ENCODE data around the gene HTT-AS. TPM values are rescaled to one million over a fixed set of nuclear protein-coding genes. Genes with fewer than 3 reads are reported as not detected.
A peak's percentile ranks its signal among the peaks of the same experiment; 100 is the strongest.

The HTT-AS gene
- not detected in 2 replicates for total RNA-seq

GRCh38 chr4:3074078-3074845 is at the start of gene HTT-AS, which contains the start of gene HTT:
Gene HTT-AS, minus strand, starts transcription at chr4:3074538.
Gene HTT, plus strand, starts transcription at chr4:3074681. Its CDS starts 145 bp downstream, at chr4:3074826.
- no peaks in the 10 kb centered on the region for H3K36me3 ChIP-seq (ENCODE audit: control insufficient read depth, insufficient read depth, low read length)
- FAIRE-seq, result no peak
- peak; percentile 87 for DNase-seq (ENCODE audit: low read depth)
- no peaks in the 10 kb centered on the region for H3K27me3 ChIP-seq (ENCODE audit: control insufficient read depth, insufficient read depth, low read length)
- TF ChIP-seq CTCF (IDR thresholded peaks at IDR 0.05; ENCODE audit: insufficient read depth, low read length, severe bottlenecking), result peak; percentile 13
- peak within 1 kb of the TSS; percentile 91 for H3K4me3 ChIP-seq (ENCODE audit: low read depth, low read length)

- Histone ChIP-seq H3K27me3 (ENCODE audit: control insufficient read depth, insufficient read depth, low read length) (no peaks in the 10 kb centered on the region), H3K36me3 (ENCODE audit: control insufficient read depth, insufficient read depth, low read length) (peaks cover 17% of the 10 kb centered on the region), H3K4me3 (ENCODE audit: low read depth, low read length) (no peak overlapping the region)
- DNase-seq (ENCODE audit: low read depth) (peak; percentile 23), FAIRE-seq (no peak)
- no peak for TF ChIP-seq CTCF (IDR thresholded peaks at IDR 0.05; ENCODE audit: insufficient read depth, low read length, severe bottlenecking)
These were observed 48.9 kb upstream of the HTT-AS start for GRCh38 chr4:3123181-3123671.

GRCh38 chr4:3122081-3122563 is 47.8 kb upstream of the HTT-AS start:
- peaks cover 16% of the 10 kb centered on the region for H3K36me3 ChIP-seq (ENCODE audit: control insufficient read depth, insufficient read depth, low read length)
- no peak overlapping the region for H3K4me3 ChIP-seq (ENCODE audit: low read depth, low read length)
- FAIRE-seq, result no peak
- no peak for TF ChIP-seq CTCF (IDR thresholded peaks at IDR 0.05; ENCODE audit: insufficient read depth, low read length, severe bottlenecking)
- no peak for DNase-seq (ENCODE audit: low read depth)
- no peaks in the 10 kb centered on the region for H3K27me3 ChIP-seq (ENCODE audit: control insufficient read depth, insufficient read depth, low read length)

- no peak overlapping the region for H3K4me3 ChIP-seq (ENCODE audit: low read depth, low read length)
- no peak for FAIRE-seq
- peaks cover 14% of the 10 kb centered on the region for H3K36me3 ChIP-seq (ENCODE audit: control insufficient read depth, insufficient read depth, low read length)
- no peak for DNase-seq (ENCODE audit: low read depth)
- no peak for TF ChIP-seq CTCF (IDR thresholded peaks at IDR 0.05; ENCODE audit: insufficient read depth, low read length, severe bottlenecking)
- no peaks in the 10 kb centered on the region for H3K27me3 ChIP-seq (ENCODE audit: control insufficient read depth, insufficient read depth, low read length)
These were observed 47.3 kb upstream of the HTT-AS start for GRCh38 chr4:3121596-3121995.

- no peaks in the 10 kb centered on the region for H3K27me3 ChIP-seq (ENCODE audit: control insufficient read depth, insufficient read depth, low read length)
- peaks cover 19% of the 10 kb centered on the region for H3K36me3 ChIP-seq (ENCODE audit: control insufficient read depth, insufficient read depth, low read length)
- DNase-seq (ENCODE audit: low read depth), result no peak
- no peak for TF ChIP-seq CTCF (IDR thresholded peaks at IDR 0.05; ENCODE audit: insufficient read depth, low read length, severe bottlenecking)
- no peak overlapping the region for H3K4me3 ChIP-seq (ENCODE audit: low read depth, low read length)
- no peak for FAIRE-seq
These were observed 46.8 kb upstream of the HTT-AS start for GRCh38 chr4:3121110-3121509.
